Fibroblast of skin of abdomen (primary cell): Measurements from ENCODE around the gene FAM117A.
"Not testable (repeated sequence)": the region's sequence is repeated elsewhere in the genome, so short reads cannot be mapped to it uniquely, and the experiment has no call there.

ENCODE experiments used
- DNase-seq: peaks from one replicate; pipeline ENCODE4 v3.0.0-alpha.2; 2013

Gene FAM117A

DNA sequence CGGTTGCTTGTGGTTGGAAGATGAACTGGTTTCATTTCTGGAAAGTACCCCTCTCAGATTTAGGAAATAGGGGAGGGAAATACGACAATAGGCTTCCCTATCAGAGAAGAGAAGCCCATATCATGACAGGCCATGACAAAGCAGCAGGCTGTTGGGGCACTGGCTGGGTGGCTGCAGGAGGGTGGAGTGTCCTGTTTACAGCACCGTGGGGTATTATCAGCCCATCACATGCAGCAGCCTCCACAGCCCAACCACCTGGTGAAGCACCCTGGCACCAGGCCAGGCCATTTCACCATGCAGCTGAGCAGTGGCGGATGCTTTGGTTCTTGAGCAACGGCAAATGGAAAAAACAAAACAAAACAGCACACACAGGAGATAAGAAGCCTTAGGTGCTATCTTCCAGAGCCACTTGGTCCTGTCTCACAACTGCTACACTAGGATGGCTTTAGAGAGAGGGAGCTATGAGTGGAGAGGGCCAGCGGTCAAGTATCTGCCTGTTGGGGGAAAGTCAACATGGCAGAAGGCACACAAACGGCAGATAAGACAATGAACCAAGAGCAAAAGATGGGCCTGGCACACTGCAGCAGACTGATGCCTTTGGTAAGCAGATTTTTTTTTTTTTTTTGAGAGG is 24.2 kb downstream of the FAM117A start:
- DNase-seq = no peak

DNA sequence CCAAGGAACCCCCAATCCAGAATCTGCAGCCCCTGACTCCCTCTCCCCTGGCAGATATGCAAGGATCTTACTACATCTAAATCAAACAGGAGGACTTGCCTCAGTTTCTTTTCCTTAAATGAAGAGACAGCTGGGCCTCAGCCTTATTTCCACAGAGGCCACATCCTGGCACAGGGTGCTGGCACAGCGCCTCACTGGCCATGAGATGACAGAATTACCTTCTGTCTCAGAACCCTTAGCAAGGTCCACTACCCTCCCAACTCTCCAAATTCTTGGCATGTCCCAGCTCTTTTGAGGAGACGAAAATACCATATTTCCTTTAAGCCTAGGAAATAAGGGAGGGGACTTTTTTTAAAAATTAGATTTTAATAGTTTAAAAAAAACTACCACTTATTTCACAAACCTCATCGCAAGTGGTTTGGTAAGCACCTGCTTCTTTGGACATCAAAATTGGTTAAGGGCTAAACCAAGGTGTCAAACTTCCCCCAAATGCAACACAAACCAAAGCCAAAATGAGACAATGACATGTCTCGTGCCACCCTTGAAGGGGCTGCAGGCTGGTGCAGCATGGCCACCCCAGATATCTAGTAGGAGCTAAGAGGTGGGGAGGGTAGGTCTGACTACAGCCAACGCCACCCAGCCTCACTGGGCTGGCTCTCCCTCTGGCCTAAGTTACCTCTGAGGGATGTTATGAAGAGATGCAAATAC is 25.3 kb downstream of the FAM117A start:
- no peak for DNase-seq

- DNase-seq = no peak
Measured at GRCh38 chr17:49734515-49735490, 29.1 kb downstream of the FAM117A start.

DNA sequence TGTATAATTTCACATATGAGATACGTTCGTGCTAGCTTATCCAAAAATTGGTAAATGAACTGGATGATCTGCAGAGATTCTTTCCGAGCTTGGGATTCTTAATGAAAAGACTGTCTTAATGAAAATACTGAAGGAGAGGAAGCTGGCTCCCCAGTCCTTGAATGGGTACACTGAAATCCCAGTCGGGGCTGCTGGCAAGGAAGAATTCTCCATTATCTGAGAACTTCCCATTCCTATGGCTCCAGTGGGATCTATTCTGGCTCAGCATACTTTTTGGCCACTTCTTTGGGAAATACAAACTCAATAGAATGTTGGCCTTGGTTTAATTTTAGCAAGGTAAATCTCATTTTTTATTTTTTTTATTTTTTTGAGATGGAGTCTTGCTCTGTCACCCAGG is 32.5 kb downstream of the FAM117A start:
- DNase-seq = no peak

- DNase-seq = no peak
Measured at GRCh38 chr17:49730785-49731434, 33.0 kb downstream of the FAM117A start.

DNA sequence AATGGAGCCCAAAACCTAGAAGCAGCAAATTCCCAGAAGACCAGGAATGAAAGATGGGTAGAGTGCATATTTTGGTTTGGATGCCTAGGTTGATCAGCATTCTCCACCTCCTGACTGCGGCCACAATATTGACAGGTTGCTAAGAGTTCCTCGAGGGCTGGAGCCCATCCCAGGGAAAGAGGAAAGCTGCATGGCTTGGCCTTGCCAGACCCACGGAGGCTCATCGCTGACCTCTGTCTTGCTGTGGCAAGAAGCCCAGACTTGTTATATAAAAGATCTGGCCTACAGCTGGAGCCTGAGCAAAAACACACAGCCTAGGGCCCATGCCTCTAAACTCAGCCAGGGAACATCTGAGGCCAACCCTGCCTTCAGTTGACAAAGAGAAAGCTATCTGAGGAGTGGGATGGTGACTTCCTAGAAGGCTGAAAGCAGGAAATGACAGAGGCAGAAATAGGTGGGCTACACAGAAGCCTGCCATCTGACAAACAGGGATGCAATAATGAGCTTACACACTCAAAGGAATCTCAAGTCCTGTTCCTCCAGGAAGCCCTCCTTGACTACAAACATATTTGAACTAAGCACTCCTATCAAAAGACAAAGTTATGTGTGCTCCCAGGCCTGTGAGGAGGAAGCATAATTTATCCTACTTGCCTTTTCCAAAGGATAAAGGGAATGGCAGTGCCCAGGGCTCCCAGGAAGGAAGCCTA is 33.7 kb downstream of the FAM117A start:
- peak; percentile 38 for DNase-seq

DNA sequence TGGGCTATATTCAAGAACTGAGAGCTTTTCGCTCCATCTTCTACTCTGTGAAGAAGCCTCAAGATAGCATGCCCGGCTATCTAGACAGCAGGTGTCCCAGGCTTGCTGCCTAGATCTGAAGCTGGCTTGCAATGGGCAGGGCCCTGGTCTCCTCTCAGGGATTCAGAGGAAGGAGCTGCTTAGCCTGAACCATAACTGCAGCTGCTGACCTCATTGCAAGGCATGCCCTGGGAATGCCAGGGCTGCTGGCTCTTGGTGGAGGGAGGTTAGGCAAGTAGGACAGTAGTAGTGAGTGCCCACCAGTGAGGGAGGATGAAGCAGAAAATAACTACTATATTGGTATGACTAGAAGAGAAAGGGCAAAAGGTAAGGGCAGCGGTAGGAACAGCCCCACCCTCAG is 34.9 kb downstream of the FAM117A start:
- DNase-seq = no peak

- no peak for DNase-seq
Measured at GRCh38 chr17:49728425-49728824, 35.5 kb downstream of the FAM117A start.

DNA sequence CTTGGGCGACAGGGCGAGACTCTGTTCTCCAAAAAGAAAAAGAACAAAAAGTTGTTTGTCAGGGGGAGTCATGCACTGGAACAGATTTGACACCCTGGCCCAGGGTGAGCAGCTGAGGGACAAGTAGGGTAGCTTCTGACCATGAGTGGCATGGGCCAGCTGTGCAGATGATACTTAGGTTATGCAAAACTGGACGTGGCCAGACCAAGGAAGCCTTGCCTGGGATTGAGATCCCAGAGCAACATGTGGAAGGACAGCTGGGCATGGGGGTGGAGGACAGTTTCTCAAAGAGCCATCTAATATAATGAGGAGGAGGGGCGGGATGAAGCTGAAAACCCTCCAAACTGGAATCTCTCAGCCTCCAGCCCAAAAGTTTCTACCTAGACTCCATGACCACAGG is 36.6 kb downstream of the FAM117A start:
- DNase-seq = no peak

- DNase-seq = no peak
Measured at GRCh38 chr17:49725452-49726130, 38.3 kb downstream of the FAM117A start.

GRCh38 chr17:49724552-49724951 is 39.4 kb downstream of the FAM117A start:
- DNase-seq = not testable (repeated sequence)

GRCh38 chr17:49723423-49723822 is 40.5 kb downstream of the FAM117A start:
- DNase-seq = no peak

DNA sequence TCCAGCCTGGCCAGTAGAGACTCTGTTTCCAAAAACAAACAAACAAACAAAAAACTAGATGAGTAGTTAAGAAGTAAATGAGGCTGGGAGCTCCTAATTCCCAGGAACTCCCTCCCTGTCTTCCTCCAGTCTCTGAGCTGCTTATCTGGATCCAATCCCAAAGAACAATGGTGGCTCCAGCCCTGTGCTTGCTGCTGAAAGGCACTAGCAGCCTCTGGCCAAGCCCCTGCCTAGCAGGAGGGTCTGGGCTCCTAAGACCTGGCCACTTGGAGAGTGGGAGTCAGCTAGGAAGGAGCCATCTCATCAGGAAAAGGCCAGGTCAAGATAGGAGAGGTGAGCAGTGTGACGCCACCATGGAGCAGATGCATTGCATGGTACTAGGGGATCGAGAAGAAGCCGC is 41.9 kb downstream of the FAM117A start:
- DNase-seq = no peak

DNA sequence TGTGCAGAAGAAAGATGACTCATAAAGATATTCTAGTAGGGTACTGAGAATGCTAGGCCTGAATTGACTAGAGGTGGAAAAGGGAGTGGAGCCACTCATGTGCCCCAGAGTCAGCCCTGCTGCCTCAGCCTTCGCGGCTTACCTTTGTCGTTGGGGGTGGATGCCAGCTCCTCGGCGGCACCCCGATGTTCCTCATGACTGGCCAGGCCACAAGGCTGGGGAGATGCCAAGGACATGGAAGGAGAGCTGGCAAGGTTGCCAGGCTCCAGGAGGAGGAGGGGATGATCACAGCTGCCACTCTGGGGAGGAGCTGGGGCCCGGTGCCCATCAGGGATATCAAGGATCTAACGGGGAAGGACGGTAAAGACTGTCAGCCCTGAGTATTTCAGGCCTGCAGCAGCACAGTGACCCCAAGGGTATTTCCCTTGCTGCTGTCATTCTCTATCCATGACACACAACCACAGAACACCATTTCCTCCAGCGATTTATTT is 46.5 kb downstream of the FAM117A start:
- DNase-seq = no peak

DNA sequence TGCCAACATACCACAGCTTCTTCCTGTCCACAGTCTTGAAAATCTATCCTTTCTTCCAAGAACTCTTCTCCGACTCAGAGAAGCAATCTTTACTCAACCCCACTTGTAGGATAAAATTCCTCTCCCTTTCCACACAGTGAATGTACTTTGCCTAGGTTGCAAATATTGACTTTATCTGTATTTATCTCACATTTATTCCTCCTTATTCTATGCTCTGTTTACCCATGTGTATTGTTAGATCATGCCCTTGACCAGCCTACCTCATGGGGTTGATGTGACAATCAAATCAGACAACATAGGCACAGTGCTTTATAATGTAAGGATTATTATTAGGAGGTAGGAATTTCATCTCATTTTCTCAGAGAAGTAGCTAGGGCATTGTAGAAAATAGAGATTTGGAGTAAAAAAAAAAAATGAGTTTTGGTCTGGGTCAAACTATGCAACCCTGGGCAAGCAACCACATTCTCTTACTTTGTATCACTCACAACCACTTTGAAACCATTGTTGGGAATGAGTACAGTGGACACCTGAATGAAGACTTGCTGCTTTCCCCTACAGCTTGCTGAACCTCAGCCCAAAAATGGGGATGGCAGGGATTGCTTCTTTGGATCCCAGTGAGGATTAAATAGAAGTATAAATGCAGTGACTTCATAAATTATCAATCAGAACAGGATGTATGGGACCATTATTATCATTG is 47.1 kb downstream of the FAM117A start:
- DNase-seq = no peak

DNA sequence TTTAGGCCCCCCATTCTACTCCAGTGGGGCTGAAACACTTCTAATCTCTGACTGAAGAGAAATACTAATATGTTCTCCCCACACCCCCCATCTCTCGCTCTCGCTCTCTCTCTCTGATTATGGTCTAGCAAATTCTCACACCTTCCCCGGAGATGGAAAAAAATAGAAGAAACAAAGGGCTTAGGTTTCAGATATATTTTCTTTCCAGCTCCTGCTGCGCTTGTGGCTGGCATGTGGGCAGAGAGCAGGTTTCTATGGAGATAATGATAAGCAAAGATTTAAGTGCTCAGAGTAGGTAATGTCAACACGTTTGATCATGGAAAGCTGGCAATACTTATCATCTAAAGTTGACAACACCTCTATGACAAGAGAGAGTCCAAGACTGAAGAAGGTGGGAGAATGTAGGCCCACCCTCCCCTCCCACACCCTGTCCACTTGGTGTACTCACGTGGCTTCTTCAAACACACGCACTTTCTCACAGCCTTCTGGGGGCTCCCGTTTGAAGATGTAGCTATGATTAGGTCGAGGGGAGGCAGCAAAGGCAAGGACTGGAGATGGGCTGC is 48.1 kb downstream of the FAM117A start:
- no peak for DNase-seq

- no peak for DNase-seq
Measured at GRCh38 chr17:49715216-49715615, 48.7 kb downstream of the FAM117A start.

- DNase-seq = no peak
Measured at GRCh38 chr17:49708515-49709183, 55.3 kb downstream of the FAM117A start.

DNA sequence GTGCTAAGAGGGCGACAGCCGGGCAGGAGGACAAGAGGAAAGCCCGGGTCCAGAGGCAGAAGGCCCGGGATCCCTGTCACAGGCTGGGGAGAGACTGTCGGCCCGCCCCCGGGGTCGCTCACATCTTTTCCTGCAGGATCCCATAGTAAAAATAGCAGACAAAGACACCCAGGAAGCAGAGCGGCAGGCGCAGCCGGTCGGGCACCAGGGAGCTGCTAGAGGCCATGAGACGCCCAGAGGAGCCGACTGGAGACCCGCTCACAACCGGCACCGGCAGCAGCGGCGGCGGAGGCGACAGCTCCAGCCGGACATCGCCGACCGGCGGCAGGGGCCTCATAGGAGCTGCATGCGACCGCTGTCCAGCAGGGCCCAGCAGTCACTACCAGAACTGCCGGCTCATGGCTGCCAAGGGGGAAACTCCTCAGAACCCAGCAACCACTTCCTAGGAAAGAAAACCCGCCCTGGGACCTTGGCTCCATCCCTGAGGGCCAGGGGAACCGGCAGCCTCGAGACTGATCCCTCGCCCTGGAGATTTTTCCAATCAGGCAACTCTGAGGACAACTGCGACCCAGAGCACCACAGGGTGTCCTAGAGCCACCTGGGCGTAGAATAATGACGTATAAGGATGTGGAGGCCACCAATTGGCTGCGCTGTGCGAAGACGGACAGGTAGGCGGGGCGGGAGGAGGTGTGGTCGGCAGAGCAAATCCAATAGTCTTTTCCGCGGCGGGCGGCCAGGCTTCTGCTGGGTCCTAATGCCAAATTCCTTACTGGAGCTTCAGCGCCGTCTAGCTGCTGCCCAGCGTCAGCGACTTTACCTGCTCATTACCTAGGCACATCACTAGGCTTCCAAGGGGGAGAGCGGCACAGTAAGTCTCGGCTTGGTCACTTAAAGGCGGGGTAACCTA is 56.1 kb downstream of the FAM117A start, which contains the start of gene SLC35B1:
SLC35B1 (minus strand) TSS at position 357 of the 907 bp plus-strand sequence; CDS start at position 226, 131 bp downstream.
- peak; percentile 99 for DNase-seq
